VCaP (cell line): ENCODE results near the gene MBTPS2.
"Not testable (repeated sequence)": the region's sequence is repeated elsewhere in the genome, so short reads cannot be mapped to it uniquely, and the experiment has no call there.

ENCODE experiments used
- H3K27ac ChIP-seq: fragments of 450-650 bp; 2 replicates; pipeline ENCODE4 v1.5.1; 2017
- TF ChIP-seq, protein P1 (sequence below): fragments of 450-650 bp; conservative IDR thresholded peaks from 2 replicates; pipeline ENCODE4 v1.5.1; 2017; ENCODE audit warnings: mild to moderate bottlenecking, moderate library complexity

MBTPS2 gene

DNA sequence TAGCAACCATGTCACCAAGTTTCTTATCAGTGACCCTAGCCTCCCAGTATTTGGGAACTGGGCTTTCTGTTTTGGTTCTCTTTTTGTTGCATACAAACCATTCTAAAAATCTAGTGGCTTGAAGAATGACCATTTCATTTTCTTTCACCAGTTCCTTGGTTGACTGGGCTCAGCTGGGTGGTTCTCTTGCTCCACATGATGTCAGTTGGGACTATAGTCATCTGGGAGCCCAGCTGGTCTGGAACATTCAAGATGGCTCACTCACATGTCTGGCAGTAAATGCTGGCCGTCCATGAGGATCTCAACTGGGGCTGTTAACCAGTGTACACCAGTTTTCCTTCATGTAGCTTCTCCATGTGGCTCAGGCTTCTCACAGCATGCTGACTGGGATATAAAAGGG is 27.6 kb upstream of the MBTPS2 start:
- H3K27ac ChIP-seq = no peak overlapping the region
- TF ChIP-seq, protein P1, sequence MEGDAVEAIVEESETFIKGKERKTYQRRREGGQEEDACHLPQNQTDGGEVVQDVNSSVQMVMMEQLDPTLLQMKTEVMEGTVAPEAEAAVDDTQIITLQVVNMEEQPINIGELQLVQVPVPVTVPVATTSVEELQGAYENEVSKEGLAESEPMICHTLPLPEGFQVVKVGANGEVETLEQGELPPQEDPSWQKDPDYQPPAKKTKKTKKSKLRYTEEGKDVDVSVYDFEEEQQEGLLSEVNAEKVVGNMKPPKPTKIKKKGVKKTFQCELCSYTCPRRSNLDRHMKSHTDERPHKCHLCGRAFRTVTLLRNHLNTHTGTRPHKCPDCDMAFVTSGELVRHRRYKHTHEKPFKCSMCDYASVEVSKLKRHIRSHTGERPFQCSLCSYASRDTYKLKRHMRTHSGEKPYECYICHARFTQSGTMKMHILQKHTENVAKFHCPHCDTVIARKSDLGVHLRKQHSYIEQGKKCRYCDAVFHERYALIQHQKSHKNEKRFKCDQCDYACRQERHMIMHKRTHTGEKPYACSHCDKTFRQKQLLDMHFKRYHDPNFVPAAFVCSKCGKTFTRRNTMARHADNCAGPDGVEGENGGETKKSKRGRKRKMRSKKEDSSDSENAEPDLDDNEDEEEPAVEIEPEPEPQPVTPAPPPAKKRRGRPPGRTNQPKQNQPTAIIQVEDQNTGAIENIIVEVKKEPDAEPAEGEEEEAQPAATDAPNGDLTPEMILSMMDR = no peak

DNA sequence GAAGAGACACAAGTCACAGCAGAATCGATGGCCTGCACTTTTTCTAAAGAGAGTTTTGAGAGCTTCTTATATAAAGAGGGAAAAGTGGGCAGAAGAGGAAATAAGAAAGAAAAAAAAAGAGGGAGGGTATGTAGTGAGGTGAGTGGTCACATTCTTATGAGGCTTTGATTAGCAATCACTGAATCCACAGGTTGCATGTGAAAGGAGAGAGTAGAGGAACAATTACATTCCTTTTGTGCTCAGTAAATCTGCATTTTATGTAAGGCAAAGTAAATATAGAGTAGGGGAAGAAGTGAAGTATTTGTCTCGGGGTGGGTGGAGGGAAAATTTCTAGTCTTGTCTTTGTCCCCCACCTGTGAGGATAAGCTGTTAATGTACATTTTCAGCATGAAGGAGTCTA is 26.8 kb upstream of the MBTPS2 start:
- TF ChIP-seq, protein P1 = no peak
- H3K27ac ChIP-seq = no peak overlapping the region

DNA sequence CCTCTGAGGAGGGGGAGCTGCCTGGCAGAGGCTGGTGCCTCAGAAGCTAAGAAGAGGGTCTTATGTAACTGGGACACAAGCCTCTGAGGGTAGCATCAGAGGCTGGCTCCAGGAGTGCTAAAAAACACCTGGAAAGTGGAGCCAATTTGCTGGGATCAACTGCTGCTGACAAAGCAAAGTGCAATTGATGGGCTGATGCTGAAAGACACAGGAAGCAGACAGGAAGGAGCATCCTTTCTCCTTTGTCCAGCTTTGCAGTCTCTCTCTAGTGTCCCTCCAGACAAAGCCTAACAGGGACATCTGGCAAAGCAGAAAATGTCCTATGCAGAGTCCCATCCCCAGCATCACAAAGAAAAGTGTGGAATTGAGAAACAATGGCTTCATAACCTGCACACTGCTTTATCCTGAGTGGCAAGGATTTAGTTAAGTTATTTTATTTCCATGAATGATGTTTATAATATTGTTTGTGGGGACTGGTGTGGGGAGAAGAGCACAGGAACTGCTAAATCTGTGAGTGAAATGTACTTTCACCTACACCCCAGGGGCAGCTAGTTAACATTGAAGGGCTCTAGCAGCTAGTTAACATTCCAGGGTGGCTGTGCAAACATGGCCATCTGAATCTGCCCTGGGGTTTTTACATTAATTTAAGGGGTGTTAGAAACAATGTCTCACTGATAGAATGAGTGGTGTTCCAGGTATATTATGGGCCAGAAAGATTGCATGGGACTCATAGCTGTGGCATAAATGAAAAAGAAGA is 25.6 kb upstream of the MBTPS2 start:
- TF ChIP-seq, protein P1 = no peak
- no peak overlapping the region for H3K27ac ChIP-seq

DNA sequence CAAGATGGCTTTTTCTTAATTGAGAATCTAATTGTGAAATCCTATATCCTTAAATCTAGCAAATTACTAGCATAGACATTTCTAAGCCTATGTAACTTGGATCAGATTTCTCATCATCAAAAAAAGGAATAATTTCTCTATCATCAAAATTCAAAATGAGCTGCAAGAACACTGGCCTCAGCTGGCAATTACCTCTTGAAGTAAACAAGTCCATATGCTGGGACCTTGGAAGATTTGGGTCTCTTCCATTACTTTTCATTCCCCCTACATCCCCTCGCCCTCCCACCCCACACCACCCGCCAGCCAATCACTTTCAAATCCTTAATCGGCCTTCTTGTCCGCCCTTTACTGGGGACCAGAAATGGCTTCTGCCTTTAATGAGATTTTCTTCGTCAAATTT is 23.3 kb upstream of the MBTPS2 start:
- TF ChIP-seq, protein P1 = no peak
- H3K27ac ChIP-seq = no peak overlapping the region

DNA sequence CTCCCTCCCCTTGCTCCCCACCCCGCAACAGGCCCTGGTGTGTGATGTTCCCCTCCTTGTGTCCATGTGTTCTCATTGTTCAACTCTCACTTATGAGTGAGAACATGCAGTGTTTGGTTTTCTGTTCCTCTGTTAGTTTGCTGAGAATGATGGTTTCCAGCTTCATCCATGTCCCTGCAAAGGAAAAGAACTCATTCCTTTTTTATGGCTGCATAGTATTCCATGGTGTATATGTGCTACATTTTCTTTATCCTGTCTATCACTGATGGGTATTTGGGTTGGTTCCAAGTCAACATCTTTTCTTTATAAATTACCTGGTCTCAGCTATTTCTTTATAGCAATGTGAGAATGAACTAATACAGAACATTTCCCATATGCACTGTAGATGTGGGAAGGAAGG is 19.2 kb upstream of the MBTPS2 start:
- not testable (repeated sequence) for H3K27ac ChIP-seq

DNA sequence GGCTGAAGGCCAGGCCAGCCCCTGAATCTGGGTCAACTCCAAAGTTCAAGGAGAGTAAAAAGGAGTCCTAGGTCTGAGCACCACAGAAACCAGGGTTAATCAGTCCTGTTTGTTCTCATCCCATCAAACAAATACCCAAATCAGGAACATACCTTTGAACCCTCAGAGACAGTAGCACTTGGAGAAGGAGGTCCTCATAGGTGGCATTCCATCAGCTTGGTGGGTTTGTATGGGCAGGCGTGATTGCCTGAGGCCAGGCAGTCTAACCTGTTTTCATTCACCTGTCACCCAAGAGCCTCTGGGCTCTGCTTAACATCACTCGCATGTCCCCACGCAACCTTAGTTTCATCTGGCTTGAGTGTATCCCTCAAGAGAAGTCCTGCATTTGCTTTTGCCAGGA is 17.5 kb upstream of the MBTPS2 start:
- no peak overlapping the region for H3K27ac ChIP-seq
- TF ChIP-seq, protein P1 = no peak

DNA sequence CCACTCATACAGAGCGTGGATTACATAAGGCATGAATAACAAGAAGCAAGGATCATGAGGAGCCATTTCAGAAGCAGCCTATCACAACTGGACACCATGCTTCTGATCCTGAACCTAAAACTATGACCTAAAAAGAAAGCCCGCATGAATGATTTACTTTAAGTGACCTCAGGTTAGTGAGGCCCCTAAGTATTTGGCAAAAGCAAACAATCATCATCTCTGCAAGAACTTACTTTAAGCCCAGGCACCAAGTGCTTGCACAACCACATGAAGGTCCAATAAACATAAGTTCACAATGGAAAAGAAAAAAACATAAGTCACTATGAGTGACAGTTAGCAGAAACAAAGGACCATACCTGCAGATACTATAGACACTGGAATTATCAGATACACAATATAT is 7.9 kb upstream of the MBTPS2 start:
- TF ChIP-seq, protein P1 = no peak
- H3K27ac ChIP-seq = no peak overlapping the region

DNA sequence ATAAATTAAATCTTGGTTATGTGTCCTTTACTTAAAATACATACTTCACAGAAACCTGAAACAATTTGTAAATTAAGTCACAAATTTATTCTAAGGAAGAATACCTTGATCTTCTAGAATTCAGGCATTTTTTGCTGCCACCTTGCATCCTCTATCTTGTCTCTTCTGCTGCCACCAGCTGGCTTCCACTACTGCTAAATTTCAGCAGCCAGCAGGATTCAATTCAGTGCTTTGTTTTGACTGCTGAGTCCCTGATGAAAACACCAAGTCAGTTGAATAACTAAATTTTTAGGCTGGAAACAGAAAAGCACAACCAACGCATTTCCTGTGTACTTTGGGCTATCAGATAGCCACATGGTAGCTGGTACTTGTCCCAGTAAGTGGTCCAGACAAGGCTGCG is 2.4 kb upstream of the MBTPS2 start:
- H3K27ac ChIP-seq = no peak overlapping the region
- TF ChIP-seq, protein P1 = 0 out of 2 replicates have a peak, but pooled peaks have one; percentile 14
